Measurements from ENCODE around the gene MRPS24. TPM values are rescaled to one million over a fixed set of nuclear protein-coding genes. Genes with fewer than 3 reads are reported as not detected.
A peak's percentile ranks its signal among the peaks of the same experiment; 100 is the strongest.

The MRPS24 gene
- total RNA-seq (2021): 132 to 141 TPM (median 135 TPM) in 3 replicates
- Bru-seq, nascent RNA: percentile 57 among the genes with signal in this experiment
- long read RNA-seq, experiment 1, transcript MRPS24-201 (4 exons, 707 nt): major isoform, 89 of 100 reads
- long read RNA-seq, experiment 1, transcript MRPS24-203 (3 exons, 743 nt): minor isoform, 9 of 100 reads
- long read RNA-seq, experiment 1, partial matches to known transcripts: 1 of 100 reads
- long read RNA-seq, experiment 1, other reads (novel, unspliced or antisense): 0 of 100 reads
- long read RNA-seq, experiment 2, transcript MRPS24-203 (3 exons, 743 nt): minor isoform, 26 of 143 reads
- long read RNA-seq, experiment 2, transcript MRPS24-201 (4 exons, 707 nt): major isoform, 99 of 143 reads
- long read RNA-seq, experiment 2, partial matches to known transcripts: 12 of 143 reads
- long read RNA-seq, experiment 2, other reads (novel, unspliced or antisense): 3 of 143 reads
- long read RNA-seq, experiment 3, partial matches to known transcripts: 0 of 6 reads
- long read RNA-seq, experiment 3, other reads (novel, unspliced or antisense): 0 of 6 reads

- Mint-ChIP-seq H3K4me3 (peak within 1 kb of the TSS; percentile 89), H3K36me3 (peaks cover 25% of the 10 kb centered on the region), H3K27ac (peak within 1 kb of the TSS; percentile 83), H3K27me3 (ENCODE audit: low read depth) (peaks cover 2% of the 10 kb centered on the region; the same call in 1 of the 2 replicates), H3K4me1 (peaks cover 39% of the 10 kb centered on the region), H3K9me3 (peaks cover 5% of the 10 kb centered on the region)
- CTCF ChIA-PET: interaction anchor here (0.6 to 2.3 kb wide), 5 partner anchors 58 to 565 kb away, joined by 3 to 13 read pairs (median 4); partner anchors contain the start of gene STK17A
- POLR2A ChIA-PET: interaction anchor here (0.6 to 1.0 kb wide), 6 partner anchors 10 to 887 kb away, joined by 3 to 6 read pairs (median 4); partner anchors contain the start of gene STK17A
- ATAC-seq (peak; percentile 92), DNase-seq (ENCODE audit: low spot score) (peak; percentile 93)
- TF ChIP-seq ZBTB21 (CRISPR knock-in tag; IDR thresholded peaks at IDR 0.05; ENCODE audit: borderline replicate concordance) (no peak), NR1H2 (CRISPR knock-in tag; IDR thresholded peaks at IDR 0.05) (no peak), OVOL2 (CRISPR knock-in tag; IDR thresholded peaks at IDR 0.05; ENCODE audit: borderline replicate concordance) (no peak), FOXP4 (CRISPR knock-in tag; IDR thresholded peaks at IDR 0.05) (peak; percentile 75; the same call in 1 of the 2 replicates), ETV6 (CRISPR knock-in tag; IDR thresholded peaks at IDR 0.05) (peak; percentile 78; the same call in 1 of the 2 replicates), E2F5 (CRISPR knock-in tag; IDR thresholded peaks at IDR 0.05) (peak; percentile 71), TEAD1 (CRISPR knock-in tag; IDR thresholded peaks at IDR 0.05) (peak; percentile 78; the same call in 1 of the 2 replicates), RELA (CRISPR knock-in tag; IDR thresholded peaks at IDR 0.05; ENCODE audit: borderline replicate concordance) (peak; percentile 15; the same call in 1 of the 2 replicates), ATF1 (CRISPR knock-in tag; IDR thresholded peaks at IDR 0.05) (0 out of 2 replicates have a peak, but pooled peaks have one; percentile 33), USF1 (CRISPR knock-in tag; IDR thresholded peaks at IDR 0.05) (peak; percentile 50; the same call in 1 of the 2 replicates), MAX (CRISPR knock-in tag; IDR thresholded peaks at IDR 0.05) (peak; percentile 12; the same call in 1 of the 2 replicates), ARID4B (CRISPR knock-in tag; IDR thresholded peaks at IDR 0.05; ENCODE audit: borderline replicate concordance) (0 out of 2 replicates have a peak, but pooled peaks have one; percentile 66), FOXP1 (CRISPR knock-in tag; IDR thresholded peaks at IDR 0.05; ENCODE audit: borderline replicate concordance) (peak; percentile 27; the same call in 1 of the 2 replicates), NFE2L1 (CRISPR knock-in tag; IDR thresholded peaks at IDR 0.05) (no peak; the same call in 1 of the 2 replicates), SP1 (CRISPR knock-in tag; conservative IDR thresholded peaks at IDR 0.05) (peak; percentile 77; the same call in 1 of the 2 replicates), HMGXB4 (CRISPR knock-in tag; IDR thresholded peaks at IDR 0.05) (0 out of 2 replicates have a peak, but pooled peaks have one; percentile 41), TP53 (CRISPR knock-in tag; IDR thresholded peaks at IDR 0.05) (0 out of 2 replicates have a peak, but pooled peaks have one; percentile 42), SMAD4 (CRISPR knock-in tag; IDR thresholded peaks at IDR 0.05) (no peak), PRRX2 (CRISPR knock-in tag; IDR thresholded peaks at IDR 0.05) (0 out of 2 replicates have a peak, but pooled peaks have one; percentile 34)
These were observed at the start of gene MRPS24 for GRCh38 chr7:43869006-43869866. Gene MRPS24 (minus strand): TSS chr7:43869517. CDS start chr7:43869495, 22 bp downstream.

All from WTC11 (cell line).